Amniotic epithelial cell (primary cell): Measurements from ENCODE around the gene REPIN1.
A peak's percentile ranks its signal among the peaks of the same experiment; 100 is the strongest.

Experiments
- DNase-seq: peaks from one replicate; pipeline ENCODE4 v3.0.0-alpha.2; 2010; ENCODE audit warnings: low read depth

Gene REPIN1

GRCh38 chr7:150368096-150368883 lies at the start of gene REPIN1:
Gene REPIN1, plus strand, starts transcription at chr7:150368822. Its CDS starts 890 bp downstream, at chr7:150369712.
- DNase-seq = peak; percentile 74

GRCh38 chr7:150321788-150322113 lies 46.9 kb upstream of the REPIN1 start:
- DNase-seq = no peak

- no peak for DNase-seq
These were observed 46.3 kb upstream of the REPIN1 start for GRCh38 chr7:150322114-150322832.

GRCh38 chr7:150322833-150323681 lies 45.6 kb upstream of the REPIN1 start, which contains the start of the genes ACTR3C and LRRC61:
Gene ACTR3C, minus strand, starts transcription at chr7:150323545. Its CDS starts 28,249 bp downstream, at chr7:150295296.
Gene LRRC61, plus strand, starts transcription at chr7:150323355. Its CDS starts 13,507 bp downstream, at chr7:150336862.
- peak; percentile 33 for DNase-seq

- peak; percentile 20 for DNase-seq
These were observed 44.8 kb upstream of the REPIN1 start for GRCh38 chr7:150323682-150324372.

- DNase-seq = peak; percentile 63
These were observed 44.2 kb upstream of the REPIN1 start for GRCh38 chr7:150324373-150324961.

GRCh38 chr7:150325110-150325611 lies 43.5 kb upstream of the REPIN1 start:
- peak; percentile 82 for DNase-seq

- DNase-seq = no peak
These were observed 42.7 kb upstream of the REPIN1 start for GRCh38 chr7:150325901-150326300.

GRCh38 chr7:150326657-150327268 lies 41.9 kb upstream of the REPIN1 start:
- DNase-seq = no peak

- DNase-seq = no peak
These were observed 41.3 kb upstream of the REPIN1 start for GRCh38 chr7:150327308-150327707.

GRCh38 chr7:150329331-150330120 lies 39.1 kb upstream of the REPIN1 start:
- DNase-seq = no peak

GRCh38 chr7:150330211-150330885 lies 38.3 kb upstream of the REPIN1 start:
- DNase-seq = no peak

GRCh38 chr7:150332852-150333635 lies 35.6 kb upstream of the REPIN1 start:
- no peak for DNase-seq

- no peak for DNase-seq
These were observed 35.0 kb upstream of the REPIN1 start for GRCh38 chr7:150333659-150334058.

GRCh38 chr7:150334108-150334507 lies 34.5 kb upstream of the REPIN1 start:
- no peak for DNase-seq

GRCh38 chr7:150335108-150335773 lies 33.4 kb upstream of the REPIN1 start:
- DNase-seq = peak; percentile 91

GRCh38 chr7:150335774-150336112 lies 32.9 kb upstream of the REPIN1 start:
- no peak for DNase-seq

GRCh38 chr7:150336746-150337145 lies 31.9 kb upstream of the REPIN1 start:
- no peak for DNase-seq
